Natural killer cell treated with Interleukin-12 subunit alpha and Interleukin-12 subunit beta and Interleukin-15 and Interleukin-18, amount 100 ng/mL, for 72 hours (primary cell): ENCODE measurements around the gene EGLN3. TPM values are rescaled to one million over a fixed set of nuclear protein-coding genes. Genes with fewer than 3 reads are reported as not detected.

Experiments used
- ATAC-seq, 2 donors: fragments of 150-1000 bp; cut with Tn5 transposase in 1 of 2; sonication (Bioruptor Pico), chemical (Tn5 transposase) in 1 of 2; 2 replicates each; pipeline ENCODE4 v1.10.0; 2021
- DNase-seq: peaks from one replicate; pipeline ENCODE4 v3.0.0; 2022; ENCODE audit warnings: low spot score
- H3K27ac Mint-ChIP-seq, 2 donors: 1 replicate in 1 of 2; 2 replicates in 1 of 2; pipeline ENCODE4 v1.8.0; 2022; ENCODE audit warnings: mixed read lengths in 2 of 2, mild to moderate bottlenecking in 1 of 2, moderate library complexity in 1 of 2
- H3K27me3 Mint-ChIP-seq, 2 donors: 1 replicate in 1 of 2; 2 replicates in 1 of 2; pipeline ENCODE4 v1.8.0; 2022; ENCODE audit warnings: mixed read lengths in 2 of 2
- H3K36me3 Mint-ChIP-seq: one replicate; pipeline ENCODE4 v1.8.0; 2022; ENCODE audit warnings: mixed read lengths
- H3K4me1 Mint-ChIP-seq, 2 donors: 1 replicate in 1 of 2; 2 replicates in 1 of 2; pipeline ENCODE4 v1.8.0; 2022; ENCODE audit warnings: low read depth in 2 of 2, mixed read lengths in 2 of 2, mild to moderate bottlenecking in 1 of 2
- H3K4me3 Mint-ChIP-seq: one replicate; pipeline ENCODE4 v1.8.0; 2022; ENCODE audit warnings: mixed read lengths
- H3K9me3 Mint-ChIP-seq: 2 replicates; pipeline ENCODE4 v1.8.0; 2022; ENCODE audit warnings: mixed read lengths
- total RNA-seq, 2 donors: library from RNA; stranded (reverse); gene quantifications; one replicate each; pipeline ENCODE4 v1.2.3, GENCODE V29; 2022

The EGLN3 gene
- 1 to 10 TPM in 1 of 2 donors, under 1 TPM in 1; 0.31 to 1.7 TPM for total RNA-seq

GRCh38 chr14:33950320-33951182 is at the start of gene EGLN3:
Gene EGLN3 (minus strand): TSS chr14:33951074. CDS start chr14:33950752, 322 bp downstream.
- ATAC-seq (peak; percentile 89 to 96), DNase-seq (peak; percentile 71)
- H3K27ac Mint-ChIP-seq = no peak within 1 kb of the TSS

GRCh38 chr14:34000396-34000795 is 49.5 kb upstream of the EGLN3 start:
- no peak overlapping the region for H3K27ac Mint-ChIP-seq
- DNase-seq = no peak
- no peaks in the 10 kb centered on the region for H3K36me3 Mint-ChIP-seq
- H3K27me3 Mint-ChIP-seq = peaks cover 9 to 14% of the 10 kb centered on the region in 2 donors
- no peak overlapping the region for H3K4me3 Mint-ChIP-seq
- no peak for ATAC-seq
- no peaks in the 10 kb centered on the region for H3K4me1 Mint-ChIP-seq
- H3K9me3 Mint-ChIP-seq = peaks cover 4% of the 10 kb centered on the region

More at GRCh38 chr14:33950320-33951182, at the start of gene EGLN3:
- Mint-ChIP-seq H3K36me3 (peaks cover 5% of the 10 kb centered on the region), H3K4me1 (peaks cover 3 to 6% of the 10 kb centered on the region in 2 donors), H3K9me3 (no peaks in the 10 kb centered on the region), H3K27me3 (peaks cover 49 to 66% of the 10 kb centered on the region in 2 donors), H3K4me3 (peak within 1 kb of the TSS; percentile 84)

GRCh38 chr14:33999771-34000291 is 49.0 kb upstream of the EGLN3 start:
- peaks cover 4% of the 10 kb centered on the region for H3K9me3 Mint-ChIP-seq
- H3K36me3 Mint-ChIP-seq = no peaks in the 10 kb centered on the region
- ATAC-seq = no peak
- H3K4me1 Mint-ChIP-seq = no peaks in the 10 kb centered on the region
- H3K27ac Mint-ChIP-seq = no peak overlapping the region
- DNase-seq = no peak
- H3K4me3 Mint-ChIP-seq = no peak overlapping the region
- peaks cover 11 to 14% of the 10 kb centered on the region in 2 donors for H3K27me3 Mint-ChIP-seq

- ATAC-seq (no peak), DNase-seq (no peak)
- H3K4me1 Mint-ChIP-seq = no peaks in the 10 kb centered on the region
Observed at GRCh38 chr14:33997611-33998010, 46.7 kb upstream of the EGLN3 start.

DNA sequence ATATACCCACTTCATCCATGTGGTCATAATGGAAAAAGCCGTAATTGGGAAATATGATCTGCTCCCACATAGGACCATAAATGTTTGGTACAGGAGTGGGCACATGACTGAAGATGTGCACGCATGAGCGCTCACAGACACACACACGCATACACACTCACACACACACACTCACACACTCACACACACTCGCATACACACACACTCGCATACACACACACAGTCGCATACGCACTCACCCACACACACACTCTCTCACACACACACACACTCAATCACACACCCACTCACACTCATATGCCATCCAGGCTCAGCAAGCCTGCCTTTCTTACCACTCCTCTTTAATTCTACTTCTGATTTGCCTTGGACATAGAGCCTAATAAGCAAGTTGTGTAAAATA is 45.6 kb upstream of the EGLN3 start:
- peaks cover 4% of the 10 kb centered on the region for H3K9me3 Mint-ChIP-seq
- ATAC-seq (peak in 1 of 2 donors; percentile 43), DNase-seq (no peak)
- H3K27me3 Mint-ChIP-seq = peaks cover 9 to 11% of the 10 kb centered on the region in 2 donors
- no peaks in the 10 kb centered on the region for H3K36me3 Mint-ChIP-seq
- no peak overlapping the region for H3K27ac Mint-ChIP-seq
- no peaks in the 10 kb centered on the region for H3K4me1 Mint-ChIP-seq
- no peak overlapping the region for H3K4me3 Mint-ChIP-seq

More at GRCh38 chr14:33997611-33998010, 46.7 kb upstream of the EGLN3 start:
- Mint-ChIP-seq H3K4me3 (no peak overlapping the region), H3K27ac (no peak overlapping the region), H3K36me3 (no peaks in the 10 kb centered on the region), H3K27me3 (peaks cover 12 to 14% of the 10 kb centered on the region in 2 donors), H3K9me3 (peaks cover 4% of the 10 kb centered on the region)

- H3K27ac Mint-ChIP-seq = no peak overlapping the region
- H3K9me3 Mint-ChIP-seq = peaks cover 4% of the 10 kb centered on the region
- H3K27me3 Mint-ChIP-seq = peaks cover 9 to 13% of the 10 kb centered on the region in 2 donors
- H3K36me3 Mint-ChIP-seq = no peaks in the 10 kb centered on the region
- H3K4me3 Mint-ChIP-seq = no peak overlapping the region
- H3K4me1 Mint-ChIP-seq = no peaks in the 10 kb centered on the region
- DNase-seq = no peak
- ATAC-seq = no peak
Observed at GRCh38 chr14:33993246-33993645, 42.4 kb upstream of the EGLN3 start.

GRCh38 chr14:33992274-33993007 is 41.6 kb upstream of the EGLN3 start:
- DNase-seq = no peak
- no peak overlapping the region for H3K27ac Mint-ChIP-seq
- peaks cover 9 to 13% of the 10 kb centered on the region in 2 donors for H3K27me3 Mint-ChIP-seq
- no peaks in the 10 kb centered on the region for H3K36me3 Mint-ChIP-seq
- ATAC-seq = no peak
- H3K4me3 Mint-ChIP-seq = no peak overlapping the region
- peaks cover 4% of the 10 kb centered on the region for H3K9me3 Mint-ChIP-seq
- no peaks in the 10 kb centered on the region for H3K4me1 Mint-ChIP-seq

GRCh38 chr14:33990790-33991189 is 39.9 kb upstream of the EGLN3 start:
- no peak for DNase-seq
- Mint-ChIP-seq H3K4me1 (no peaks in the 10 kb centered on the region), H3K27me3 (peaks cover 0 to 10% of the 10 kb centered on the region in 2 donors), H3K4me3 (no peak overlapping the region), H3K27ac (no peak overlapping the region), H3K36me3 (no peaks in the 10 kb centered on the region), H3K9me3 (no peaks in the 10 kb centered on the region)
- ATAC-seq = no peak

DNA sequence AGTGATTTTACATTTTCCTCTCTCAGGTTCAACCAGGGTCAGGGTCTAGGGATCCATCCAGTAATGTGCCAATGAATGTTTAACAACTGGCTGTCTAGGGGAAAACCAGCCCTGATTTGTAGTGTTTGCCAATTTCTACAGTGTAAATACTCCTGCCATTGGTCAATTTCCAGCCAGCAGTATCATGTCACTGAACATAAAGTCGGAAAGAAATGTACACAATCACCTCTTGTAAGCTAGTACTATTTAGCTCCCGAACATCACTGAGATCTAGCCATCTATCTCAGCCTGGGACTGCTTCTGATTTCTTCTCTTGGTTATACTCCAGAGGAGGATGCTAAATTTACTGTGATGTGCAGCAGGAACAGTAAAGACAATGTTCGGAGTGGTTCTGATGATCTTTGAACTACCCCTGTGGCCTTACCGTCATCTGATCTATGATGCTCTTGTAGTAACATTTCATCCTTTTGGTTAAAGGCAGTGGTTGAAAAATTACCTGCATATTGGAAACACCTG is 36.7 kb upstream of the EGLN3 start:
- no peak overlapping the region for H3K4me3 Mint-ChIP-seq
- H3K36me3 Mint-ChIP-seq = no peaks in the 10 kb centered on the region
- DNase-seq (no peak), ATAC-seq (no peak)
- no peaks in the 10 kb centered on the region for H3K9me3 Mint-ChIP-seq
- H3K27me3 Mint-ChIP-seq = peaks cover 0 to 7% of the 10 kb centered on the region in 2 donors
- no peak overlapping the region for H3K27ac Mint-ChIP-seq
- H3K4me1 Mint-ChIP-seq = no peaks in the 10 kb centered on the region

DNA sequence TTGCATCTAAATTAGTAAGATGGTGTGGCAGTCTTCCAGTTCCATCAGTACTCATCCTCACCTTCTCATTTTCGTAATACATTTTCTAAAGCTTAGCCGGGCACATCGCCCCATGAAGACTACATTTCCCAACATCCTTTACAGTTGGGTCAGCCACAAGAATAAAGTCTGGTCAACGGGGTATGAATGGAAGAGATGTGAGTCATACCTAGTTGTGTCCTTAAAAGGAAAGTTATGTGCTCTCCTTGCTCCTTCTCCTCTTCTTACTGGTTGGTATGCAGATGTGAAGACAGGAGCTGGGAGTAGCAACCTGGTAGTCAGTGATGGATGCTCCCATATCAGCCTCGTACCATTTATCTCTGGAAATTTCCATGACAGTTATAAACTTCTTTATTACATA is 35.9 kb upstream of the EGLN3 start:
- Mint-ChIP-seq H3K4me1 (no peaks in the 10 kb centered on the region), H3K36me3 (no peaks in the 10 kb centered on the region), H3K4me3 (no peak overlapping the region), H3K27me3 (peaks cover 0 to 6% of the 10 kb centered on the region in 2 donors), H3K9me3 (no peaks in the 10 kb centered on the region), H3K27ac (no peak overlapping the region)
- no peak for ATAC-seq
- no peak for DNase-seq

DNA sequence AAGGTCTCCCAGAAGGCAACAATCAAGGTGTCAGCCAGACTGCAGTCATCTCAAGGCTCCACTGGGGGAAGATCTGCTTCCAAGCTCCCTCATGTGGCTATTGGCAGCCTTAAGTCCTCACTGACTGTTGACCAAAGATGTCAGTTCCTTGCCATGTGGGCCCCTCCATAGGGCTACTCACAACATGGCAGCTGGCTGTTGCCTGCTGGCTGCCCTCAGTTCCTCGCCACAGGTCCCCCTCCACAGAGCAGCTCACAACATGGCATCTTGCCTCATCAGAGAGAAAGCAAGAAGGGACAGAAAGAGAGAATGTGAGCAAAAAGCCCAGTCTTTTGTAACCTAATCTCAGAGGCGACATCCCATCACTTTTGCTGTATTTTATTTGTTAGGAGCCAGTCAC is 34.4 kb upstream of the EGLN3 start:
- Mint-ChIP-seq H3K9me3 (no peaks in the 10 kb centered on the region), H3K36me3 (no peaks in the 10 kb centered on the region), H3K4me1 (no peaks in the 10 kb centered on the region), H3K27me3 (no peaks in the 10 kb centered on the region), H3K4me3 (no peak overlapping the region), H3K27ac (no peak overlapping the region)
- no peak for ATAC-seq
- DNase-seq = no peak

DNA sequence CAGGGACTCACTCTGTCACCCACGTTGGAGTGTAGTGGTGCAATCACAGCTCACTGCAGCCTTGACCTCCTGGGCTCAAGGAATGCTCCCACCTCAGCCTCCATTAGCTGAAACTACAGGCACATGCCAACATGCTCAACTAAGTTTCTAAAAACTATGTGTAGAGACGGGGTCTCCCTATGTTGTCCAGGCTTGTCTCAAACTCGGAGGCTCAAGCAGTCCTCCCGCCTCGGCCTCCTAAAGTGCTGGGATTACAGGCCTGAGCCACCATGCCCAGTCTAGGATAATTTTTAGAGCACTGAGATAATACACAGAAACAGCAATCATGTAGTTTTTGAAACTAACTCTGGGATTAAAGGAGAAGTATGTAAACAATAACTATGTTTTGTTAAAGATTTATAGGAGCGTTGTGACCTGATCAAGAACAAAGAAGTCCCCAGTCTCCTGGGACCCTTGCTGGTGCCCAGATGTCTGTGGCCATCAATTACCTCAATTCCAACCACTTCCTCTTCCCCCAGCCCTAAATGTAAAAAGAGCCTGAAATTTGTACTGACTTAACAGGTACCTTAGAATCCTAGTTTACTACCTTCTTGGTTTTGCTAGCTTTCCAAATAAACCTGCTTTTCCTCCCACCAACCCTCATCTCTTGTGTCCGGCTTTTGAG is 28.9 kb upstream of the EGLN3 start:
- no peak for ATAC-seq
- no peak overlapping the region for H3K27ac Mint-ChIP-seq
- H3K4me1 Mint-ChIP-seq = no peaks in the 10 kb centered on the region
- no peak overlapping the region for H3K4me3 Mint-ChIP-seq
- no peaks in the 10 kb centered on the region for H3K36me3 Mint-ChIP-seq
- H3K27me3 Mint-ChIP-seq = peaks cover 0 to 5% of the 10 kb centered on the region in 2 donors
- no peaks in the 10 kb centered on the region for H3K9me3 Mint-ChIP-seq
- DNase-seq = no peak

DNA sequence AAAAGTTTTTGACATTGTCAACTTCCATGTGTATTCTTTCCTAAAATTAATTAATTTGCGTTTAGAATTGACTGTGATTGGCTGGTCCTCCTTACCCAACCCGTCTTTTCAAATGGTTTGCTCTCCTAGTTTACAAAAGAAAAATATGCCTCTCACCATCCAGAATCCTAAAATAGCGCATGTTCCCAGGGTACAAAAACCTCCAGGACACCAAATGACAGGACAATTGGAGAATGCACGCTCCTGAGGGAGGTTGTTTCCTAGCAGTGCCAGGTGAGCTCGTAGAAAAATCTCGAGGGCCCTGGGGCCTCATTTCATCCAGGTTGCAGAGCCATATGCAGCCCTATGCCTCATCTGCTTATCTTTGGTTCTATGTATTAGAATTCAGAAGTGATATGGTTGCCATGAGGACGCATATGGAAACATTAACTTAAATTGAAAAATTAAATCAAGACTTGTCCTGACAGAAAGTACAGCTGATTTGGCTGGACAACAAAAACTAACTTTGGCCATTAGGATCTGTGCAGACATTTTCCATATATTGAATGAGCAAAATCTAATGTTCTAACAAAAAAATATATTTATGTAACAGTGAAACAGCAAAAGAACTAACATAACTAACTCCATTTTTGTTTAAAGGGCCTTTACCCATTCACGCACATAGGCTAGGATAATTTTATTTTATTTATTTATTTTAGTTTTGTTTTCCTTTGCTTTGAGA is 28.2 kb upstream of the EGLN3 start:
- Mint-ChIP-seq H3K36me3 (no peaks in the 10 kb centered on the region), H3K27ac (no peak overlapping the region), H3K4me1 (no peaks in the 10 kb centered on the region), H3K9me3 (no peaks in the 10 kb centered on the region), H3K4me3 (no peak overlapping the region), H3K27me3 (peaks cover 0 to 5% of the 10 kb centered on the region in 2 donors)
- DNase-seq (no peak), ATAC-seq (no peak)
